Upper lobe of right lung (tissue), 1 donor: ENCODE measurements around the gene ACLY. TPM values are rescaled to one million over a fixed set of nuclear protein-coding genes. Genes with fewer than 3 reads are reported as not detected.

Experiments used
- ATAC-seq: fragments of 200-7000 bp; cut with Tn5 transposase; one replicate; pipeline ENCODE4 v1.9.1; 2020; ENCODE audit warnings: mild to moderate bottlenecking, moderate library complexity
- DNase-seq: peaks from one replicate; pipeline ENCODE4 v3.0.0-alpha.2; 2020
- H3K27ac ChIP-seq: fragments of 200-600 bp; one replicate; pipeline ENCODE4 v1.8.0; 2022
- H3K27me3 ChIP-seq: fragments of 200-600 bp; one replicate; pipeline ENCODE4 v1.8.0; 2022; ENCODE audit warnings: mild to moderate bottlenecking
- H3K36me3 ChIP-seq: fragments of 200-600 bp; one replicate; pipeline ENCODE4 v1.8.0; 2022
- H3K4me1 ChIP-seq: fragments of 200-600 bp; one replicate; pipeline ENCODE4 v1.8.0; 2022
- H3K4me3 ChIP-seq: fragments of 200-600 bp; one replicate; pipeline ENCODE4 v1.8.0; 2022; ENCODE audit warnings: mild to moderate bottlenecking
- H3K9me3 ChIP-seq: fragments of 200-600 bp; one replicate; pipeline ENCODE4 v1.8.0; 2022
- intact Hi-C: fragments of 100-400 bp; cut with DNase I; formaldehyde crosslinking; loops from one replicate; pipeline ENCODE4 v1.11.0; 2022
- total RNA-seq: library from RNA; stranded (reverse); fragmentation: NEBNext Ultra II Directional; extraction: Animal tissue kit (Norgen Biotek cat#: 25700); gene quantifications from one replicate; pipeline ENCODE4 v1.2.1, GENCODE V29; 2021
- TF ChIP-seq, protein P1 (sequence below): fragments of 200-600 bp; IDR thresholded peaks from one replicate; pipeline ENCODE4 v1.8.0; 2022; ENCODE audit warnings: antibody characterized with exemption
- donor health status: DM: no; HTN: yes; CAD: no; lungs with severe emphysema.

Gene ACLY
- total RNA-seq, 1 donor from 2014 or later, result 112 TPM

DNA sequence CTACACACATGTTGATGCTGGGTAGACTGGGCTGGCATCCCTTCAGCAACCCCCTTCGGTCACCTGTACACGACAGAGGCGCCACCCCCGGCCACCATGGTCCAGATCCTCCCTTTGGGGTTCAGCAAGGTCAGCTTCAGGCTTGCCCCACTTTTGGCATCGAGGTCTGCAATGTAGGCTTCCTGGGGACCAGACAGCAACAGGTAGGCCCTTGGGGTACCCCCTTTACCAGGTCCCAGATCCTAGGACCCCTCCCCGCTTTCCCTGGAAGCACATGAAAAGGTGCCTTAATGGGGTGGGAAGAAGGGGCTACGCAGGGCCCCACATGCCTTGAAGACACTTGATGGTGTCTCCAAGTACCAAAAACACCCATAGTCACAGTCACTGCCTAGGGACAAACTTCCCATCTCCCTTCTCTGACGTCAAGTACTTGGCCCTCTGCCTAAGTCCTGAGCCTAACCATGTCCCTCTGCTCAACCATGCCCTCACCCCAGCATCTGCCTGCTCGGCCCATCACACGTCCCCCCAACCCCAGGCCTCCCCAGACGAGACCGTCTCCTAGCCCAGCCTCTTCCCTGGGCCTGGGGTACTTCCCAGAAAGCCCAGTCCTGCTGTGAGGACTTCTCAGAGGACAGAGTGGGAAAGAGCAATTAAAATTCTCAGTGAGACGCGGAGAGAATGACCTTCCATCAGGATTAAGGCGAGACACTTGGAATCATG is 12.1 kb downstream of the ACLY start:
- Histone ChIP-seq H3K9me3 (no peaks in the 10 kb centered on the region), H3K36me3 (peaks cover 96% of the 10 kb centered on the region), H3K4me3 (no peak overlapping the region), H3K4me1 (no peaks in the 10 kb centered on the region), H3K27me3 (no peaks in the 10 kb centered on the region), H3K27ac (no peak overlapping the region)
- ATAC-seq (no peak), DNase-seq (no peak)
- TF ChIP-seq, protein P1, sequence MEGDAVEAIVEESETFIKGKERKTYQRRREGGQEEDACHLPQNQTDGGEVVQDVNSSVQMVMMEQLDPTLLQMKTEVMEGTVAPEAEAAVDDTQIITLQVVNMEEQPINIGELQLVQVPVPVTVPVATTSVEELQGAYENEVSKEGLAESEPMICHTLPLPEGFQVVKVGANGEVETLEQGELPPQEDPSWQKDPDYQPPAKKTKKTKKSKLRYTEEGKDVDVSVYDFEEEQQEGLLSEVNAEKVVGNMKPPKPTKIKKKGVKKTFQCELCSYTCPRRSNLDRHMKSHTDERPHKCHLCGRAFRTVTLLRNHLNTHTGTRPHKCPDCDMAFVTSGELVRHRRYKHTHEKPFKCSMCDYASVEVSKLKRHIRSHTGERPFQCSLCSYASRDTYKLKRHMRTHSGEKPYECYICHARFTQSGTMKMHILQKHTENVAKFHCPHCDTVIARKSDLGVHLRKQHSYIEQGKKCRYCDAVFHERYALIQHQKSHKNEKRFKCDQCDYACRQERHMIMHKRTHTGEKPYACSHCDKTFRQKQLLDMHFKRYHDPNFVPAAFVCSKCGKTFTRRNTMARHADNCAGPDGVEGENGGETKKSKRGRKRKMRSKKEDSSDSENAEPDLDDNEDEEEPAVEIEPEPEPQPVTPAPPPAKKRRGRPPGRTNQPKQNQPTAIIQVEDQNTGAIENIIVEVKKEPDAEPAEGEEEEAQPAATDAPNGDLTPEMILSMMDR, result no peak
- intact Hi-C loops, result no loop called here

DNA sequence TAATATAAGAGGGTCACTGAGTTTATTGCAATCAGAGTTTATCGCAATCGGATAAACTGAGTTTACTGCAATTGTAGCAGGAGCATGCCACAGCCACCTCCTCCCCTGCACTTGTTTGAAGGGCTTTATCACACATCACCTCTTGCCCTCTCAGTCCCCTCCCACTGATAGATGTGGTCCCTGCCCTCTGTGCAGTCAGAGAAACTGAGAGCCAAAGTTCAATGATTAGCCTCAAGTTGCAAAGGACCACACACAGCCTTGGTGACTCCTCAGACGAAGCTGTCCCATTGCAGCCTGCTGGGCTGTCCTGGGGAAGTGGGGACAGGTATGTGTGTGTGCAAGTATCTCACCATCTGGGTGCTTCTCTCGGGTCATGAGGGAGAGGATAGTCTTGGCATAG is 13.6 kb downstream of the ACLY start:
- H3K4me3 ChIP-seq, result no peak overlapping the region
- H3K27ac ChIP-seq, result no peak overlapping the region
- H3K36me3 ChIP-seq, result peaks cover 96% of the 10 kb centered on the region
- no peaks in the 10 kb centered on the region for H3K27me3 ChIP-seq
- no peaks in the 10 kb centered on the region for H3K9me3 ChIP-seq
- intact Hi-C loops, result no loop called here
- no peaks in the 10 kb centered on the region for H3K4me1 ChIP-seq
- DNase-seq (no peak), ATAC-seq (no peak)
- TF ChIP-seq, protein P1, result no peak

DNA sequence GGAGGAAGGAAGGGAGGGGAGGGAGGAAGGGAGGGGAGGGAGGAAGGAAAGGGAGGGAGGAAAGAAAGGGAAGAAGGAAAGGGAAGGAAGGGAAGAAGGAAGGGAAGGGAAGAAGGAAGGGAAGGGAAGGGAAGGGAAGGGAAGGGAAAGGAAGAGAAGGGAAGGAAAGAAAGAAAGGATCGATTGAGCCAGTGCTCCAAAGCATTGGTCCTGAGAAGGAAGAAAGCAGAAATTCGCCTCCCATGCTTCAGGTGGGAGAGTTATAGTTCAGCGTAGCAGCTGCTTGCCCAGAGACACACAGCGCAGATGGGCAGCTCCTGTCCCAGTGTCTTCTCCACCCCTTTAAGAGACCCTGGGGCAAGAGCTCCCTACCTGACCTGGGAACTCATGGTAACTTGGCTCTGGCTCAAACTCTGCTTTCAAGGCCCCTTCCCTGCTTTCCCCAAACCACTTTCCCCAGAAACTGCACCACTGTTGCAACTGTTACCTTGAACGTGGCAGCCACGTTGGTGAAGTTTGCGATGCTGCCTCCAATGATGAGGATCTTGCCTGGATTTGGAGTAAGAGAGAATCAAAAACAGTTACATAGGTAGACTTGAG is 14.4 kb downstream of the ACLY start:
- TF ChIP-seq, protein P1, result no peak
- H3K27me3 ChIP-seq, result no peaks in the 10 kb centered on the region

DNA sequence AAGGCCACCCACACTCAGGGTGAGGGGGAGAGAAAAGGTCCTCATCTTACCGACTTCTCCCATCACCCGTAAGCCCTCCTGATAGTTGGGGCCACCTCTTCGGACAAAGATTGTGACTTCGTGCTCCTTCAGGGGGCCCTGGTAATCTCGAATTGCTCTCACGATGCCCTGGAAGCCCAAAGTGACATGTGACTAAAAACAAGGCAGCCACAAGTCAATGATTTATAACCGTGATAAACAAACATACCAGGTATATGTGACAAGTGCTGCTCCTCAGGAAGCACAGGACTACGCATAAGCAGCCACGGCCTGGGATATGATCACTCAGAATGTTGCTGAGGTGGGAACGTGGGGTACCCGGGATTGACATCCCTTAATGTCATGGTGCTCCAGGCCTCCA is 17.1 kb downstream of the ACLY start:
- peaks cover 97% of the 10 kb centered on the region for H3K36me3 ChIP-seq
- no peak overlapping the region for H3K4me3 ChIP-seq
- no peak overlapping the region for H3K27ac ChIP-seq
- no peak for DNase-seq
- intact Hi-C loops, result no loop called here
- H3K9me3 ChIP-seq, result no peaks in the 10 kb centered on the region
- no peaks in the 10 kb centered on the region for H3K27me3 ChIP-seq
- no peak for ATAC-seq
- TF ChIP-seq, protein P1, result no peak
- H3K4me1 ChIP-seq, result no peaks in the 10 kb centered on the region

More for the DNA sequence above, 14.4 kb downstream of the ACLY start:
- ATAC-seq, result no peak
- Histone ChIP-seq H3K9me3 (no peaks in the 10 kb centered on the region), H3K27ac (no peak overlapping the region), H3K36me3 (peaks cover 96% of the 10 kb centered on the region), H3K4me1 (no peaks in the 10 kb centered on the region), H3K4me3 (no peak overlapping the region)
- intact Hi-C loops, result no loop called here
- DNase-seq, result no peak

DNA sequence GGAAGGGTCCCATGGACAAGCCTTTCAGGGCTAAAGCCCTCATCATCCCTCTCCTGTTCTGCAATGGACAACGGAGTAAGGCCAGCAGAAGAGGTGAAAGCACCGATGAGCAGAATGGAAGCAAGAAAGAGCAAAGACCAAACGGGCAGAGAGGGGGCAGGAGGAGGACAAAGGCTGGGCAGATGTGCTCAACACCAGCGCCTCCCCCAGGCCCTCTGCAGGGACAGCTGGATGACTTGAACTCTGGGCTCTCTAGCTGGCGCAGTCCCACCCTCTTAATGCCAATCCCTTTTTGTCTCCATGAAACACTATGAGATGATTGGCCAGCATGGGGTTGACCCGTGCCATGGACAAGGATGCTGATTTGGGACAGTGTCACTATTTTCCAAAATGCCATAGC is 22.0 kb downstream of the ACLY start:
- peaks cover 4% of the 10 kb centered on the region for H3K4me1 ChIP-seq
- ATAC-seq, result no peak
- TF ChIP-seq, protein P1, result no peak
- no peak overlapping the region for H3K27ac ChIP-seq
- intact Hi-C loops, result no loop called here
- H3K27me3 ChIP-seq, result no peaks in the 10 kb centered on the region
- peaks cover 97% of the 10 kb centered on the region for H3K36me3 ChIP-seq
- no peaks in the 10 kb centered on the region for H3K9me3 ChIP-seq
- DNase-seq, result no peak
- H3K4me3 ChIP-seq, result no peak overlapping the region
